Measurements from ENCODE around the gene GDI2.

DNA sequence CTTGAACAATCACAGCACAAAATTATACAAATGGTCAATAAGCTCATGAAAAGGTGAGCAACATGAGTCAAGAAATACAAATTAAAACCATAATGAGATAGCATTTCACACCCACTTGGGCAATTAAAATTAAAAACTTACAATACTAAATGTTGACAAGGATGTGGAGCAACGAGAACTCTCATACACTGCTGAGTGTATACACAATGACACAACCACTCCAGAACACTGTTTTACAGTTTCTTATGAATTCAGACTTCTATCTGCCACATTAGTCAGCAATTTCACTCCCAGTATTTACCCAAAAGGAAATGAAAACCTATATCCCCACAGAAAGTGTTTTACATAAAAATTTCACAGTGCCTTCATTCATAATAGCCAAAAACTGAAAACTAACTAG is 31.1 kb downstream of the GDI2 start:
- TF ChIP-seq, protein P1, sequence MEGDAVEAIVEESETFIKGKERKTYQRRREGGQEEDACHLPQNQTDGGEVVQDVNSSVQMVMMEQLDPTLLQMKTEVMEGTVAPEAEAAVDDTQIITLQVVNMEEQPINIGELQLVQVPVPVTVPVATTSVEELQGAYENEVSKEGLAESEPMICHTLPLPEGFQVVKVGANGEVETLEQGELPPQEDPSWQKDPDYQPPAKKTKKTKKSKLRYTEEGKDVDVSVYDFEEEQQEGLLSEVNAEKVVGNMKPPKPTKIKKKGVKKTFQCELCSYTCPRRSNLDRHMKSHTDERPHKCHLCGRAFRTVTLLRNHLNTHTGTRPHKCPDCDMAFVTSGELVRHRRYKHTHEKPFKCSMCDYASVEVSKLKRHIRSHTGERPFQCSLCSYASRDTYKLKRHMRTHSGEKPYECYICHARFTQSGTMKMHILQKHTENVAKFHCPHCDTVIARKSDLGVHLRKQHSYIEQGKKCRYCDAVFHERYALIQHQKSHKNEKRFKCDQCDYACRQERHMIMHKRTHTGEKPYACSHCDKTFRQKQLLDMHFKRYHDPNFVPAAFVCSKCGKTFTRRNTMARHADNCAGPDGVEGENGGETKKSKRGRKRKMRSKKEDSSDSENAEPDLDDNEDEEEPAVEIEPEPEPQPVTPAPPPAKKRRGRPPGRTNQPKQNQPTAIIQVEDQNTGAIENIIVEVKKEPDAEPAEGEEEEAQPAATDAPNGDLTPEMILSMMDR (IDR thresholded peaks at IDR 0.05), result no peak
- TF ChIP-seq POLR2A (IDR thresholded peaks at IDR 0.05), result no peak

Measured in upper lobe of left lung (tissue), 4 donors.